Osteoblast (primary cell): ENCODE results near the gene PGBD5. TPM values are rescaled to one million over a fixed set of nuclear protein-coding genes. Genes with fewer than 3 reads are reported as not detected.

ENCODE experiments used
- DNase-seq: peaks from one replicate; pipeline ENCODE4 v3.0.0; 2011; ENCODE audit warnings: low spot score, mixed read lengths; ENCODE audit not compliant: insufficient read length; ENCODE audit errors: missing footprints
- H2AFZ ChIP-seq: 2 replicates; pipeline ENCODE4 v1.6.0; 2011; ENCODE audit warnings: mild to moderate bottlenecking, low read length
- H3K27ac ChIP-seq: 2 replicates; pipeline ENCODE4 v1.5.1; 2011; ENCODE audit warnings: mild to moderate bottlenecking, low read depth, low read length, moderate library complexity
- H3K27me3 ChIP-seq: 2 replicates; pipeline ENCODE4 v1.6.0; 2012; ENCODE audit warnings: mild to moderate bottlenecking, control low read depth, inconsistent platforms, low read length, moderate library complexity; ENCODE audit not compliant: insufficient read depth
- H3K36me3 ChIP-seq: 2 replicates; pipeline ENCODE4 v1.5.1; 2011; ENCODE audit warnings: mild to moderate bottlenecking, low read length, control low read depth, moderate library complexity; ENCODE audit not compliant: insufficient read depth
- H3K4me1 ChIP-seq: 2 replicates; pipeline ENCODE4 v1.5.1; 2011; ENCODE audit warnings: mild to moderate bottlenecking, low read length, control low read depth, moderate library complexity; ENCODE audit not compliant: insufficient read depth
- H3K4me2 ChIP-seq: 2 replicates; pipeline ENCODE4 v1.6.0; 2011; ENCODE audit warnings: mild to moderate bottlenecking, low read length; ENCODE audit not compliant: insufficient read depth
- H3K4me3 ChIP-seq: fragments of 200-600 bp; sonication (generic); 3 replicates; pipeline ENCODE4 v1.5.1; 2012; ENCODE audit warnings: mild to moderate bottlenecking, low read length, inconsistent platforms; ENCODE audit not compliant: insufficient read depth
- H3K79me2 ChIP-seq: 2 replicates; pipeline ENCODE4 v1.6.0; 2012; ENCODE audit warnings: mild to moderate bottlenecking, low read length, control low read depth, inconsistent platforms; ENCODE audit not compliant: insufficient read depth
- H3K9me3 ChIP-seq: 2 replicates; pipeline ENCODE4 v1.5.1; 2011; ENCODE audit warnings: low read depth, low read length, control low read depth
- H4K20me1 ChIP-seq: 2 replicates; pipeline ENCODE4 v1.6.0; 2012; ENCODE audit warnings: mild to moderate bottlenecking, low read length, control low read depth; ENCODE audit not compliant: insufficient read depth
- CTCF ChIP-seq: IDR thresholded peaks from 2 replicates; pipeline ENCODE4 v1.5.1; 2011; ENCODE audit warnings: mild to moderate bottlenecking, low read depth, low read length, moderate library complexity; ENCODE audit errors: extremely low read depth
- total RNA-seq: library from RNA; depleted of rRNA; stranded (reverse); fragments of >200 nt; gene quantifications from 2 replicates; pipeline ENCODE4 v1.2.3, GENCODE V29; 2012

The PGBD5 gene
- total RNA-seq, 1 donor = under 0.01 TPM

- DNase-seq = no peak
- H2AFZ ChIP-seq = no peak overlapping the region
- no peak for TF ChIP-seq CTCF
- H3K27me3 ChIP-seq = no peaks in the 10 kb centered on the region
- peaks cover 3% of the 10 kb centered on the region for H4K20me1 ChIP-seq
- H3K4me1 ChIP-seq = peaks cover 10% of the 10 kb centered on the region
- no peak overlapping the region for H3K4me3 ChIP-seq
- no peaks in the 10 kb centered on the region for H3K9me3 ChIP-seq
- no peaks in the 10 kb centered on the region for H3K79me2 ChIP-seq
- peaks cover 48% of the 10 kb centered on the region for H3K36me3 ChIP-seq
- H3K4me2 ChIP-seq = no peak overlapping the region
- no peak overlapping the region for H3K27ac ChIP-seq
Measured at GRCh38 chr1:230272557-230272956, 153.6 kb downstream of the PGBD5 start.

DNA sequence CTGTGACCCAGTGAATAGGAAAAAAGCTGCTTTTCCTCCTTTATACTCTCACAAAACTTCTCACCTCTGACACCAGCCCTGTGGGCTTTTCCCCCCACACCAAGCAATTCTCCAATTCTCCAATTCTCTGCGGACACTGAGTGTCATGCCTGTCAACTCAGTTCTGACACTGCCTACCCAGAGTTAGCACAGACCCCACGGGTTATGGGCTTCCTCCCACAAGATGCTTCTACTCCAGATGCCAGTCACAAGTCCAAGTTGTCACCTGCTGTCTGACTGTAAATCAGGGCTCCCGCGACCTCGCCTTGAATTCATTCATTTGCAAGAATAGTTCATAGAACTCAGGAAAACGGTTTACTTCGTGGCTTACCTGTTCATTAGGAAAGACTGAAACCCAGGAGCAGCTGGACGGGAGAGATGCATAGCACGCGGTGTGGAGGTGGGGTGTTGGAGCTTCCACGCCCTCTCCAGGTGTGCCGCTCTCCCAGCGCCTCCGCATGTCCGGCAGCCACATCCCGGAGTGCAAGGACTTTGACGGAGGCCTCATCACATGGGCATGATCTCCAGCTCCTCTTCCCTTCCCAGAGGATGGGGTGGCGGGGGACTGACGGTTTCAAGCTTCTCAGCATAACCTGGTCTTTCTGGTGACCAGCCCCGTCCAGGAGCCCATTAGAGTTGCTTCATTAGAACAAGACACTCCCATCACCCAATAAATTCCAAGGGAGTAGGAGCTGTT lies 154.7 kb downstream of the PGBD5 start:
- H4K20me1 ChIP-seq = peaks cover 6% of the 10 kb centered on the region
- peaks cover 10% of the 10 kb centered on the region for H3K4me1 ChIP-seq
- H3K27me3 ChIP-seq = no peaks in the 10 kb centered on the region
- no peak for TF ChIP-seq CTCF
- no peak for DNase-seq
- H2AFZ ChIP-seq = no peak overlapping the region
- no peak overlapping the region for H3K4me2 ChIP-seq
- peaks cover 49% of the 10 kb centered on the region for H3K36me3 ChIP-seq
- H3K79me2 ChIP-seq = no peaks in the 10 kb centered on the region
- no peak overlapping the region for H3K4me3 ChIP-seq
- H3K9me3 ChIP-seq = no peaks in the 10 kb centered on the region
- no peak overlapping the region for H3K27ac ChIP-seq

GRCh38 chr1:230270559-230271281 lies 155.4 kb downstream of the PGBD5 start:
- TF ChIP-seq CTCF = no peak
- Histone ChIP-seq H3K27ac (peak overlapping the region; percentile 71), H3K4me2 (no peak overlapping the region)

DNA sequence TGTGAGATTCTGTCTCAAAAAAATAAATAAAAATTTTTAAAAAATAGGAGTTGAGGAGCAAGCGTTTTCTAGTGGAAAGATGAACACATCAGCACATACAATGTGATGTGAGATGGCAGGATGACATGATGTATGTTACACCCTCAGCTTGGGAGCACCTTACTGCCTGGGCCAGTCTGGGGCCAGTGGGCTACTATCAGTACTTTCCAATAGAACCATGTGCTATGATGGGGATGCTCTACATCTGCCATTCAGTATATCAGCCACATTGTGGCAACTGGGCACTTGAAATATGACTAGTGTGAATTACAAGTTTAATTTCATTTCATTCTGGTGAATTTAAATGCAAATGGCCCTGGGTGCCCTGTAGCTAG lies 156.0 kb downstream of the PGBD5 start:
- H3K27me3 ChIP-seq = no peaks in the 10 kb centered on the region
- TF ChIP-seq CTCF = no peak
- H2AFZ ChIP-seq = no peak overlapping the region
- H3K4me2 ChIP-seq = no peak overlapping the region
- no peaks in the 10 kb centered on the region for H3K79me2 ChIP-seq
- no peak for DNase-seq
- H3K9me3 ChIP-seq = no peaks in the 10 kb centered on the region
- peaks cover 10% of the 10 kb centered on the region for H3K4me1 ChIP-seq
- H4K20me1 ChIP-seq = peaks cover 6% of the 10 kb centered on the region
- H3K27ac ChIP-seq = peak overlapping the region; percentile 71
- peaks cover 46% of the 10 kb centered on the region for H3K36me3 ChIP-seq
- H3K4me3 ChIP-seq = no peak overlapping the region

More at GRCh38 chr1:230270559-230271281, 155.4 kb downstream of the PGBD5 start:
- no peaks in the 10 kb centered on the region for H3K27me3 ChIP-seq
- no peaks in the 10 kb centered on the region for H3K79me2 ChIP-seq
- H3K36me3 ChIP-seq = peaks cover 47% of the 10 kb centered on the region
- H3K4me1 ChIP-seq = peaks cover 10% of the 10 kb centered on the region
- H2AFZ ChIP-seq = no peak overlapping the region
- H4K20me1 ChIP-seq = peaks cover 6% of the 10 kb centered on the region
- peak; percentile 76 for DNase-seq
- no peak overlapping the region for H3K4me3 ChIP-seq
- H3K9me3 ChIP-seq = no peaks in the 10 kb centered on the region
